Calu3 (cell line): ENCODE results near the gene ATP13A3. TPM values are rescaled to one million over a fixed set of nuclear protein-coding genes. Genes with fewer than 3 reads are reported as not detected.
"Not testable (repeated sequence)": the region's sequence is repeated elsewhere in the genome, so short reads cannot be mapped to it uniquely, and the experiment has no call there.

Experiments
- BruUV-seq: library from RNA; stranded (reverse); fragments of 400-500 nt; replicated peaks from 2 replicates; lab custom pipeline; 2021; lab: Mats Ljungman, UMichigan
- CTCF ChIA-PET: fragments of 300-600 bp; sonication (Branson Sonifier 250); formaldehyde crosslinking; loops from one replicate; lab custom pipeline; 2022; ENCODE audit warnings: antibody characterized with exemption; lab: Charles Lee
- DNase-seq: peaks from one replicate; pipeline ENCODE4 v3.0.0; 2022
- H3K27ac Mint-ChIP-seq: one replicate; pipeline ENCODE4 v1.8.0; 2022; ENCODE audit warnings: mixed read lengths; ENCODE audit not compliant: unreplicated experiment
- H3K27me3 Mint-ChIP-seq: one replicate; pipeline ENCODE4 v1.8.0; 2022; ENCODE audit warnings: mixed read lengths; ENCODE audit not compliant: unreplicated experiment
- H3K36me3 Mint-ChIP-seq: one replicate; pipeline ENCODE4 v1.8.0; 2022; ENCODE audit warnings: mild to moderate bottlenecking, moderate library complexity, mixed read lengths; ENCODE audit not compliant: insufficient read depth, unreplicated experiment
- H3K4me1 Mint-ChIP-seq: one replicate; pipeline ENCODE4 v1.8.0; 2022; ENCODE audit warnings: mild to moderate bottlenecking, low read depth, mixed read lengths; ENCODE audit not compliant: unreplicated experiment
- H3K4me3 Mint-ChIP-seq: one replicate; pipeline ENCODE4 v1.8.0; 2022; ENCODE audit warnings: mild to moderate bottlenecking, low read depth, moderate library complexity, mixed read lengths; ENCODE audit not compliant: unreplicated experiment
- H3K9me3 Mint-ChIP-seq: one replicate; pipeline ENCODE4 v1.8.0; 2022; ENCODE audit warnings: low read depth, mixed read lengths; ENCODE audit not compliant: unreplicated experiment
- CTCF ChIP-seq: fragments of 200-600 bp; IDR thresholded peaks from one replicate; pipeline ENCODE4 v1.8.0; 2022; ENCODE audit warnings: antibody characterized with exemption; ENCODE audit not compliant: unreplicated experiment
- intact Hi-C: fragments of 100-400 bp; cut with micrococcal nuclease; formaldehyde crosslinking; loops from one replicate; pipeline ENCODE4 v1.10.0; 2022; ENCODE audit not compliant: unreplicated experiment
- total RNA-seq: library from RNA; stranded (reverse); gene quantifications from 2 replicates; pipeline ENCODE4 v1.2.3, GENCODE V29; 2022

The ATP13A3 gene
- total RNA-seq, 1 experiment from 2014 or later: 229 TPM

GRCh38 chr3:194485881-194486539, 792 bp downstream of the ATP13A3 start:
- CTCF ChIA-PET: interaction anchor here (0.6 to 2.1 kb wide), 6 partner anchors 9 to 108 kb away, joined by 3 to 15 read pairs (median 3); no protein-coding TSS in a partner anchor
- DNase-seq: peak; percentile 51
- Mint-ChIP-seq H3K4me1 (peaks cover 52% of the 10 kb centered on the region), H3K27ac (peak overlapping the region; percentile 60), H3K27me3 (no peaks in the 10 kb centered on the region), H3K4me3 (peak overlapping the region; percentile 80), H3K36me3 (peaks cover 63% of the 10 kb centered on the region), H3K9me3 (no peaks in the 10 kb centered on the region)
- BruUV-seq: no TSS peak
- intact Hi-C loops: loop anchor here (5.0 kb wide), 1 partner anchor 36 kb away; no protein-coding TSS in a partner anchor
- TF ChIP-seq CTCF: no peak

- CTCF ChIA-PET: interaction anchor here (1.0 to 2.1 kb wide), 5 partner anchors 9 to 109 kb away, joined by 3 to 15 read pairs (median 3); no protein-coding TSS in a partner anchor
- H3K27me3 Mint-ChIP-seq: no peaks in the 10 kb centered on the region
Measured at GRCh38 chr3:194485468-194485880, 1.3 kb downstream of the ATP13A3 start.

GRCh38 chr3:194484614-194485013, 2.2 kb downstream of the ATP13A3 start:
- CTCF ChIA-PET: interaction anchor here (0.5 to 2.1 kb wide), 5 partner anchors 12 to 109 kb away, joined by 3 to 15 read pairs (median 6); no protein-coding TSS in a partner anchor

More at GRCh38 chr3:194485468-194485880, 1.3 kb downstream of the ATP13A3 start:
- Mint-ChIP-seq H3K9me3 (no peaks in the 10 kb centered on the region), H3K4me1 (peaks cover 52% of the 10 kb centered on the region), H3K27ac (peak overlapping the region; percentile 60), H3K36me3 (peaks cover 63% of the 10 kb centered on the region), H3K4me3 (peak overlapping the region; percentile 80)
- no peak for TF ChIP-seq CTCF
- intact Hi-C loops: loop anchor here (5.0 kb wide), 1 partner anchor 37 kb away; no protein-coding TSS in a partner anchor
- DNase-seq: no peak
- BruUV-seq: no TSS peak

DNA sequence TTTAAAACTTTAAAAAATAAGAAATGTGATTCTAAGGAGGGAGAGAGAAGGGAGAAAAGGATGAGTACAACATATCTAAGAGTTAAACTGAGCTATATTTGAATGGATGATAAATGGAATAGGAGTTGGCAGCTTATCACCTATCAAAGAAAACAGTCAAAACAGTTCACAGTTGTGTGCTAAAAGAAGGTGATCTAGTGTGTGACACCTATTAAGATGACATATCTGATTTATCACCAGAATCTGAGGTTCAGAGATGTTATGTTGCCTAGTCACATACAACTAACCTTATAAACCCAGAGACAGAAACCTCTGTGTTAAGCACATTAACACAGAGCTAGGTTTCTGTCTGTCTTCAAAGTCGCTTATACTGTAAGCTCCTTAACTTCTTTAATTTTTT, 3.0 kb downstream of the ATP13A3 start:
- no peak overlapping the region for H3K27ac Mint-ChIP-seq
- CTCF ChIA-PET: interaction anchor here (0.6 to 1.5 kb wide), 4 partner anchors 12 to 111 kb away, joined by 4 to 6 read pairs (median 5); no protein-coding TSS in a partner anchor
- no peak overlapping the region for H3K4me3 Mint-ChIP-seq
- BruUV-seq: no TSS peak
- TF ChIP-seq CTCF: no peak
- DNase-seq: no peak
- peaks cover 42% of the 10 kb centered on the region for H3K4me1 Mint-ChIP-seq
- intact Hi-C loops: no loop called here
- no peaks in the 10 kb centered on the region for H3K27me3 Mint-ChIP-seq
- H3K9me3 Mint-ChIP-seq: no peaks in the 10 kb centered on the region
- peaks cover 61% of the 10 kb centered on the region for H3K36me3 Mint-ChIP-seq

More at GRCh38 chr3:194484614-194485013, 2.2 kb downstream of the ATP13A3 start:
- no TSS peak for BruUV-seq
- H3K27me3 Mint-ChIP-seq: no peaks in the 10 kb centered on the region
- H3K4me1 Mint-ChIP-seq: peaks cover 50% of the 10 kb centered on the region
- peaks cover 63% of the 10 kb centered on the region for H3K36me3 Mint-ChIP-seq
- no peaks in the 10 kb centered on the region for H3K9me3 Mint-ChIP-seq
- no peak for TF ChIP-seq CTCF
- H3K27ac Mint-ChIP-seq: no peak overlapping the region
- peak overlapping the region; percentile 80 for H3K4me3 Mint-ChIP-seq
- intact Hi-C loops: loop anchor here (5.0 kb wide), 1 partner anchor 38 kb away; no protein-coding TSS in a partner anchor
- DNase-seq: no peak

DNA sequence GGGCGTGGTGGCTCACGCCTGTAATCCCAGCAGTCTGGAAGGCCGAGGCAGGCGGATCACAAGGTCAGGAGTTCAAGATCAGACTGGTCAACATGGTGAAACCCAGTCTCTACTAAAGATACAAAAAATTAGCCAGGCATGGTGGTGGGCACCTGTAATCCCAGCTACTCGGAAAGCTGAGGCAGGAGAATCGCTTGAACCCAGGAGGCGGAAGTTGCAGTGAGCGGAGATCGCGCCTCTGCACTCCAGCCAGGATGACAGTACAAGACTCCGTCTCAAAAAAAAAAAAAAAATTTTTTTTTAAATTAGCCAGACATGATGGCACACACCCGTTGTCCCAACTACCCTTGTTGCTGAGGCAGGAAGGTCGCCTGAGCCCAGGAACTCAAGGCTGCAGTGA, 4.0 kb downstream of the ATP13A3 start:
- Mint-ChIP-seq H3K36me3 (peaks cover 51% of the 10 kb centered on the region), H3K4me1 (peaks cover 32% of the 10 kb centered on the region)
- H3K27ac Mint-ChIP-seq, H3K27me3 Mint-ChIP-seq, DNase-seq, H3K9me3 Mint-ChIP-seq, intact Hi-C loops, H3K4me3 Mint-ChIP-seq, BruUV-seq: not testable (repeated sequence)
- CTCF ChIA-PET: interaction anchor here (0.7 to 1.5 kb wide), 3 partner anchors 95 to 737 kb away, joined by 4 to 6 read pairs (median 4); no protein-coding TSS in a partner anchor
